Fibroblast of lung (primary cell): ENCODE data around the gene APOB. TPM values are rescaled to one million over a fixed set of nuclear protein-coding genes. Genes with fewer than 3 reads are reported as not detected.

Experiments used
- DNase-seq, 2 donors: peaks; one replicate each; pipeline versions ENCODE4 v3.0.0 to v3.0.0-alpha.2; 2010; ENCODE audit warnings: low read depth in 2 of 2
- H2AFZ ChIP-seq: 2 replicates; pipeline ENCODE4 v1.5.1; 2012; ENCODE audit warnings: low read length, control low read depth, inconsistent platforms
- H3K27ac ChIP-seq: 2 replicates; pipeline ENCODE4 v1.5.1; 2011; ENCODE audit warnings: low read length, control low read depth; ENCODE audit not compliant: insufficient read depth
- H3K27me3 ChIP-seq: 2 replicates; pipeline ENCODE4 v1.5.1; 2011; ENCODE audit warnings: mild to moderate bottlenecking, low read length; ENCODE audit not compliant: control insufficient read depth, insufficient read depth
- H3K36me3 ChIP-seq: 2 replicates; pipeline ENCODE4 v1.5.1; 2011; ENCODE audit warnings: low read length; ENCODE audit not compliant: control insufficient read depth, insufficient read depth
- H3K4me1 ChIP-seq: 2 replicates; pipeline ENCODE4 v1.5.1; 2011; ENCODE audit warnings: low read length; ENCODE audit not compliant: control insufficient read depth, insufficient read depth; ENCODE audit errors: extremely low read depth
- H3K4me2 ChIP-seq: 2 replicates; pipeline ENCODE4 v1.5.1; 2011; ENCODE audit warnings: low read length, control low read depth; ENCODE audit not compliant: insufficient read depth; ENCODE audit errors: extremely low read depth
- H3K4me3 ChIP-seq, 4 experiments: fragments of 200-600 bp in 1 of 4; sonication (generic) in 1 of 4; replicated peaks in 1 of 4; 2 replicates each; pipeline ENCODE4 v1.5.1; 2011 to 2016; ENCODE audit warnings: low read length in 4 of 4, low read depth in 3 of 4, mild to moderate bottlenecking in 3 of 4, control low read depth in 2 of 4, inconsistent platforms in 1 of 4, mixed read lengths in 1 of 4; ENCODE audit not compliant: insufficient read depth in 1 of 4; ENCODE audit errors: control extremely low read depth in 1 of 4
- H3K79me2 ChIP-seq: 2 replicates; pipeline ENCODE4 v1.5.1; 2012; ENCODE audit warnings: mild to moderate bottlenecking, low read length, inconsistent platforms; ENCODE audit not compliant: control insufficient read depth, insufficient read depth
- H3K9ac ChIP-seq: 2 replicates; pipeline ENCODE4 v1.5.1; 2011; ENCODE audit warnings: mild to moderate bottlenecking, low read length, control low read depth; ENCODE audit not compliant: insufficient read depth
- H3K9me3 ChIP-seq: 2 replicates; pipeline ENCODE4 v1.5.1; 2012; ENCODE audit warnings: low read depth, low read length; ENCODE audit not compliant: control insufficient read depth, insufficient read depth
- H4K20me1 ChIP-seq: 2 replicates; pipeline ENCODE4 v1.5.1; 2011; ENCODE audit warnings: low read length; ENCODE audit not compliant: control insufficient read depth, insufficient read depth; ENCODE audit errors: extremely low read depth
- EZH2 ChIP-seq: IDR thresholded peaks from 2 replicates; pipeline ENCODE4 v1.5.1; 2012; ENCODE audit warnings: low read length, control low read depth, mild to moderate bottlenecking; ENCODE audit errors: missing control alignments
- polyA plus RNA-seq, 2 donors: library from polyadenylated mRNA; depleted of rRNA in 1 of 2; stranded (reverse) in 1 of 2; unstranded in 1 of 2; fragments of >200 nt; gene quantifications; 2 replicates each; pipeline ENCODE4 v1.2.1, GENCODE V29; 2011 to 2012; ENCODE audit warnings: missing spikeins in 1 of 2
- total RNA-seq: library from RNA; depleted of rRNA; stranded (reverse); fragments of >200 nt; gene quantifications from 2 replicates; pipeline ENCODE4 v1.2.1, GENCODE V29; 2014
- TF ChIP-seq, protein P1 (sequence below), 2 donors: IDR thresholded peaks in 1 of 2; conservative IDR thresholded peaks in 1 of 2; 1 replicate in 1 of 2; 2 replicates in 1 of 2; pipeline ENCODE4 v1.5.1; 2011 to 2012; ENCODE audit warnings: low read length in 2 of 2, control low read depth in 1 of 2, inconsistent platforms in 1 of 2, low read depth in 1 of 2, mild to moderate bottlenecking in 1 of 2

The APOB gene
- total and polyA plus RNA-seq, 2 donors (not counting 1 experiment from before 2014, with no cell fraction given), result under 0.01 TPM; not detected in 1

DNA sequence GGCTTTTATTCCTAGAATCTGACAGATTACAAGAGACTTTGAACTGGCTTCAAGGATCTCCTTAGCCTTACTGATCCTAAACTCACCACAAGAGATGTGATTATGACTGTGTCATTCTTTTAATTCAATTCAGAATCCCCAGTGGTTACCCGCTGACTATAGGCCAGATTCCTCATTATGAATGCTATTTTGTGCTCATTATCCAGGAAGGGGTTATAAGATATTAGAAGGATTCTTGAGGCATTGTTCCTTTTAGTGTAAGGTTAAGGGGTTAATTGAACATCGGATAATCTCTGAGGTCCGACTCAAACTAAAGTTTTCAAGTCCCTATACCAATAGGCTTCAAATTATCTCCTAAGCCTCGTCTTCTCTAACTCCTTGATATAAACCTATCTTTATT lies 40.5 kb upstream of the APOB start:
- H3K36me3 ChIP-seq, result no peaks in the 10 kb centered on the region

DNA sequence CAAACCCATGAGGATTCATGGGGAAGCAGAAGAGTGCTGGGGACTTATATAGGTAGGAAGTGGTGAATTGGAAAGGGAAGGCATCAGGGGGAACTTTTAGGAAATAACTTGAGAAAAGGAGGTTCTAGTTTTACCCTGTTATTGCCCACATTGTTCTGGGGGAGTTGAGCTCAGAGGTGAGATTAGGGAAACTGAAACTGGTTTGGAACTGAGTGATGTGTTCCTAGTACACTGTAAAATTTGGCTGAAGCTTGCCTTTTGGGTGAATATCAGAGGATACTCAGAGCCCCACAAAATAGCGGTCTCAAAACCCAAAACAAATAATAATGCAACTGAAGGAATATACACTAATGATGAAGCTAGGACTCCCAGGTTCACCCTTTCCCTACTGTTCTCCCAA lies 39.6 kb upstream of the APOB start:
- Histone ChIP-seq H3K4me1 (no peaks in the 10 kb centered on the region), H3K4me3 (no peak overlapping the region), H3K9me3 (no peaks in the 10 kb centered on the region), H3K36me3 (no peaks in the 10 kb centered on the region), H3K4me2 (no peak overlapping the region), H2AFZ (no peak overlapping the region), H3K27me3 (no peaks in the 10 kb centered on the region), H4K20me1 (no peaks in the 10 kb centered on the region), H3K27ac (no peak overlapping the region), H3K79me2 (no peaks in the 10 kb centered on the region), H3K9ac (no peak overlapping the region)
- no peak for DNase-seq
- TF ChIP-seq, protein P1, sequence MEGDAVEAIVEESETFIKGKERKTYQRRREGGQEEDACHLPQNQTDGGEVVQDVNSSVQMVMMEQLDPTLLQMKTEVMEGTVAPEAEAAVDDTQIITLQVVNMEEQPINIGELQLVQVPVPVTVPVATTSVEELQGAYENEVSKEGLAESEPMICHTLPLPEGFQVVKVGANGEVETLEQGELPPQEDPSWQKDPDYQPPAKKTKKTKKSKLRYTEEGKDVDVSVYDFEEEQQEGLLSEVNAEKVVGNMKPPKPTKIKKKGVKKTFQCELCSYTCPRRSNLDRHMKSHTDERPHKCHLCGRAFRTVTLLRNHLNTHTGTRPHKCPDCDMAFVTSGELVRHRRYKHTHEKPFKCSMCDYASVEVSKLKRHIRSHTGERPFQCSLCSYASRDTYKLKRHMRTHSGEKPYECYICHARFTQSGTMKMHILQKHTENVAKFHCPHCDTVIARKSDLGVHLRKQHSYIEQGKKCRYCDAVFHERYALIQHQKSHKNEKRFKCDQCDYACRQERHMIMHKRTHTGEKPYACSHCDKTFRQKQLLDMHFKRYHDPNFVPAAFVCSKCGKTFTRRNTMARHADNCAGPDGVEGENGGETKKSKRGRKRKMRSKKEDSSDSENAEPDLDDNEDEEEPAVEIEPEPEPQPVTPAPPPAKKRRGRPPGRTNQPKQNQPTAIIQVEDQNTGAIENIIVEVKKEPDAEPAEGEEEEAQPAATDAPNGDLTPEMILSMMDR (conservative IDR thresholded peaks at IDR 0.05 in 1 of 2, IDR thresholded peaks at IDR 0.05 in 1 of 2; ENCODE audit: low read depth in 1 of 2, low read length in 2 of 2), result no peak
- TF ChIP-seq EZH2, result no peak

More for the DNA sequence above, 40.5 kb upstream of the APOB start:
- H4K20me1 ChIP-seq, result no peaks in the 10 kb centered on the region
- H3K27ac ChIP-seq, result no peak overlapping the region
- no peak overlapping the region for H3K4me2 ChIP-seq
- no peak for DNase-seq
- no peaks in the 10 kb centered on the region for H3K79me2 ChIP-seq
- no peak overlapping the region for H3K4me3 ChIP-seq
- H3K27me3 ChIP-seq, result no peaks in the 10 kb centered on the region
- TF ChIP-seq, protein P1 (conservative IDR thresholded peaks at IDR 0.05 in 1 of 2, IDR thresholded peaks at IDR 0.05 in 1 of 2; ENCODE audit: low read depth in 1 of 2, low read length in 2 of 2), result no peak
- no peak for TF ChIP-seq EZH2
- no peak overlapping the region for H3K9ac ChIP-seq
- H3K4me1 ChIP-seq, result no peaks in the 10 kb centered on the region
- H2AFZ ChIP-seq, result no peak overlapping the region
- no peaks in the 10 kb centered on the region for H3K9me3 ChIP-seq

DNA sequence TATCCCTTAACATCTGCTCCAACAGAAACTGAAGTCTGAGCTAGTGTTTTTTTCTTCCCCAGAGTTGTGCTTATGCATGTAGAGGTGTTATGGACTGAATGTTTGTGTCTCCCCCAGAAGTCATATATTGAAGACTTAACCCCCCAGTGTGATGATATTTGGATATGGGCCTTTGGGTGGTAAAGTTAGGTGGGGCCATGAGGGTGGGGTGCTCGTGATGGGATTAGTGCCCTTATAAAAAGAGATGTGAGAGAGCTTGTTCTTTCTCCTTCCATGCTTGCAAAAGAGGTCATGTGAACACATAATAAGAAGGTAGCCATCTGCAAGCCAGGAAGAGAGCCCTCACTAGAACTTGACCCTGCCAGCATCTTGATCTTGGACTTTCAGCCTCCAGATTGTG lies 34.4 kb upstream of the APOB start:
- no peak overlapping the region for H2AFZ ChIP-seq
- no peaks in the 10 kb centered on the region for H4K20me1 ChIP-seq
- TF ChIP-seq, protein P1 (conservative IDR thresholded peaks at IDR 0.05 in 1 of 2, IDR thresholded peaks at IDR 0.05 in 1 of 2; ENCODE audit: low read depth in 1 of 2, low read length in 2 of 2), result no peak
- no peak for TF ChIP-seq EZH2

More for the DNA sequence above, 34.4 kb upstream of the APOB start:
- Histone ChIP-seq H3K36me3 (no peaks in the 10 kb centered on the region), H3K9ac (no peak overlapping the region), H3K27ac (no peak overlapping the region), H3K27me3 (no peaks in the 10 kb centered on the region), H3K4me3 (no peak overlapping the region), H3K9me3 (no peaks in the 10 kb centered on the region), H3K4me1 (no peaks in the 10 kb centered on the region), H3K79me2 (no peaks in the 10 kb centered on the region), H3K4me2 (no peak overlapping the region)
- DNase-seq, result no peak
